Keratinocyte (primary cell): Measurements from ENCODE around the gene FBXW2.

ENCODE experiments used
- CTCF ChIP-seq, 3 experiments: IDR thresholded peaks in 1 of 3; conservative IDR thresholded peaks in 1 of 3; optimal IDR thresholded peaks in 1 of 3; 2 replicates in 2 of 3; 3 replicates in 1 of 3; pipeline versions ENCODE3 to v1.5.1; 2011; ENCODE audit warnings: low read length in 3 of 3, mild to moderate bottlenecking in 3 of 3, moderate library complexity in 2 of 3, control low read depth in 1 of 3, inconsistent platforms in 1 of 3; ENCODE audit not compliant: insufficient read depth in 2 of 3; ENCODE audit errors: extremely low read depth in 1 of 3
- EZH2 ChIP-seq: IDR thresholded peaks from one replicate; pipeline ENCODE4 v1.6.1; 2012; ENCODE audit warnings: inconsistent platforms, mild to moderate bottlenecking, low read length, moderate library complexity

DNA sequence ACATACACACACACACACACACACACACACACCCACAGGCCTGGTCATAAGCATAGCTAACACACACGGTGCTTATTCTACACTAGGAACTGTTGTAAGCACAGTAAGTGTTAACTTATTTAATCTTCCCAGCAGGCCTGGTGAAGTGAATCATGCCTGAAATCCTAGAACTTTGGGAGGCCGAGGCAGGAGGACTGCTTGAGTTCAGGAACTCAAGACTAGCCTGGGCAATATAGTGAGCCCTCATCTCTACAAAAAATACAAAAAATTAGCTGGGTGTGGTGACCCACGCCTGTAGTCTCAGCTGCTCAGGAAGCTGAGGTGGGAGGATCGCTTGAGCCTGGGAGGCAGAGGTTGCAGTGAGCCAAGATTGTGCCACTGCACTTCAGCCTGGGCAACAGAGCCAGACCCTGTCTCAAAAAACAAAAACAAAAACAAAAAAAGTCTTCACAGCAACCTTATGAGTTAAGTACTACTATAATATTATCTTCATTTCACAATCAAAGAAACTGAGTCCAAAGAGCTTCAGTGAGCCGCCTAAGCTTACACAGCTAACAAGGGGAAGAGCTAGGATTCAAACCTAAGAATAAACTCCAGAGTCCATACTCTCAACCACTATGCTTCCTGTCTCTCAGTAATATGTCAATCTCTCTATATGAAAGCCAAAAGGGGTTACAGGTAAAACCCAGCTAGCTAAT is 81.2 kb downstream of the FBXW2 start:
- no peak for TF ChIP-seq CTCF (optimal IDR thresholded peaks at IDR 0.05 in 1 of 3, IDR thresholded peaks at IDR 0.05 in 1 of 3, conservative IDR thresholded peaks at IDR 0.05 in 1 of 3; ENCODE audit: extremely low read depth in 1 of 3, insufficient read depth in 2 of 3, low read length in 3 of 3)
- TF ChIP-seq EZH2: no peak
